Keratinocyte (primary cell): ENCODE data around the gene HPX. TPM values are rescaled to one million over a fixed set of nuclear protein-coding genes. Genes with fewer than 3 reads are reported as not detected.
A peak's percentile ranks its signal among the peaks of the same experiment; 100 is the strongest.

Experiments used
- DNase-seq: peaks from one replicate; pipeline ENCODE4 v3.0.0-alpha.2; 2011; ENCODE audit warnings: low read depth, missing footprints, low spot score
- FAIRE-seq: peaks from 2 replicates; lab custom pipeline; 2011; peaks lifted over from hg19 to GRCh38; lab: Jason Lieb, UNC
- H2AFZ ChIP-seq: 2 replicates; pipeline ENCODE4 v1.6.0; 2012; ENCODE audit warnings: low read length, control low read depth, inconsistent platforms; ENCODE audit not compliant: control insufficient read depth
- H3K27ac ChIP-seq: 2 replicates; pipeline ENCODE4 v1.5.1; 2011; ENCODE audit warnings: low read length; ENCODE audit not compliant: control insufficient read depth, insufficient read depth
- H3K27me3 ChIP-seq: 3 replicates; pipeline ENCODE4 v1.6.0; 2011; ENCODE audit warnings: low read length; ENCODE audit not compliant: control insufficient read depth, insufficient read depth; ENCODE audit errors: extremely low read depth
- H3K36me3 ChIP-seq, 2 experiments: 2 replicates in 1 of 2; 3 replicates in 1 of 2; pipeline ENCODE4 v1.5.1; 2011; ENCODE audit warnings: low read length in 2 of 2, mild to moderate bottlenecking in 1 of 2; ENCODE audit not compliant: control insufficient read depth in 2 of 2, insufficient read depth in 2 of 2; ENCODE audit errors: extremely low read depth in 1 of 2
- H3K4me1 ChIP-seq: 3 replicates; pipeline ENCODE4 v1.5.1; 2011; ENCODE audit warnings: low read length; ENCODE audit not compliant: control insufficient read depth, insufficient read depth; ENCODE audit errors: extremely low read depth
- H3K4me2 ChIP-seq: 3 replicates; pipeline ENCODE4 v1.6.0; 2011; ENCODE audit warnings: low read depth, low read length; ENCODE audit not compliant: control insufficient read depth, insufficient read depth; ENCODE audit errors: extremely low read depth
- H3K4me3 ChIP-seq, 3 experiments: fragments of 200-600 bp in 1 of 3; sonication (generic) in 1 of 3; 2 replicates in 2 of 3; 3 replicates in 1 of 3; pipeline ENCODE4 v1.5.1; 2011 to 2016; ENCODE audit warnings: low read length in 3 of 3, mild to moderate bottlenecking in 3 of 3, control low read depth in 2 of 3, inconsistent platforms in 1 of 3, low read depth in 1 of 3, mixed read lengths in 1 of 3, mixed run types in 1 of 3, moderate library complexity in 1 of 3; ENCODE audit not compliant: control insufficient read depth in 2 of 3, insufficient read depth in 2 of 3; ENCODE audit errors: extremely low read depth in 1 of 3
- H3K79me2 ChIP-seq: 2 replicates; pipeline ENCODE4 v1.6.0; 2012; ENCODE audit warnings: low read length; ENCODE audit not compliant: control insufficient read depth, insufficient read depth
- H3K9ac ChIP-seq: 3 replicates; pipeline ENCODE4 v1.6.0; 2011; ENCODE audit warnings: low read length; ENCODE audit not compliant: control insufficient read depth, insufficient read depth; ENCODE audit errors: extremely low read depth
- H3K9me1 ChIP-seq: 3 replicates; pipeline ENCODE4 v1.6.0; 2011; ENCODE audit warnings: low read length; ENCODE audit not compliant: control insufficient read depth, insufficient read depth; ENCODE audit errors: extremely low read depth
- H3K9me3 ChIP-seq: 2 replicates; pipeline ENCODE4 v1.5.1; 2012; ENCODE audit warnings: low read depth, low read length; ENCODE audit not compliant: control insufficient read depth
- H4K20me1 ChIP-seq: 3 replicates; pipeline ENCODE4 v1.6.0; 2011; ENCODE audit warnings: low read length; ENCODE audit not compliant: control insufficient read depth, insufficient read depth; ENCODE audit errors: extremely low read depth
- EZH2 ChIP-seq: IDR thresholded peaks from one replicate; pipeline ENCODE4 v1.6.1; 2012; ENCODE audit warnings: inconsistent platforms, mild to moderate bottlenecking, low read length, moderate library complexity
- dilution Hi-C: fragments of 300-500 bp; cut with MboI; formaldehyde crosslinking; loops from one replicate; pipeline ENCODE4 v1.7.0; 2020; ENCODE audit warnings: low sequenced_read_pairs; ENCODE audit not compliant: extremely low pct_ligation_motif_present
- polyA plus RNA-seq, 5 experiments: library from polyadenylated mRNA; depleted of rRNA in 3 of 5; stranded (reverse) in 3 of 5; stranded (forward) in 1 of 5; unstranded in 1 of 5; fragments of >200 nt; gene quantifications; 1 replicate in 1 of 5; 2 replicates in 3 of 5; 3 replicates in 1 of 5; pipeline versions ENCODE4 v1.2.1 to v1.2.3, GENCODE V29; 2011 to 2012; ENCODE audit warnings: missing spikeins in 2 of 5, low read depth in 1 of 5, low replicate concordance in 1 of 5
- TF ChIP-seq, protein P1 (sequence below), 3 experiments: IDR thresholded peaks in 1 of 3; conservative IDR thresholded peaks in 1 of 3; optimal IDR thresholded peaks in 1 of 3; 2 replicates in 2 of 3; 3 replicates in 1 of 3; pipeline versions ENCODE3 to v1.5.1; 2011; ENCODE audit warnings: low read length in 3 of 3, mild to moderate bottlenecking in 3 of 3, moderate library complexity in 2 of 3, control low read depth in 1 of 3, inconsistent platforms in 1 of 3; ENCODE audit not compliant: insufficient read depth in 2 of 3; ENCODE audit errors: extremely low read depth in 1 of 3

HPX gene
- polyA plus RNA-seq, 1 donor (not counting 4 experiments of a cell fraction or from before 2014, with no cell fraction given): 0.76 TPM

GRCh38 chr11:6391537-6392134, 49.2 kb downstream of the HPX start:
- dilution Hi-C loops: no loop called here
- Histone ChIP-seq H3K4me2 (no peak overlapping the region), H3K27me3 (no peaks in the 10 kb centered on the region), H3K9ac (no peak overlapping the region), H3K9me1 (no peaks in the 10 kb centered on the region), H2AFZ (no peak overlapping the region), H3K36me3 (no peaks in the 10 kb centered on the region), H3K4me1 (peaks cover 13% of the 10 kb centered on the region), H3K27ac (no peak overlapping the region), H4K20me1 (no peaks in the 10 kb centered on the region), H3K4me3 (no peak overlapping the region), H3K9me3 (no peaks in the 10 kb centered on the region), H3K79me2 (no peaks in the 10 kb centered on the region)
- no peak for DNase-seq
- no peak for TF ChIP-seq EZH2
- TF ChIP-seq, protein P1, sequence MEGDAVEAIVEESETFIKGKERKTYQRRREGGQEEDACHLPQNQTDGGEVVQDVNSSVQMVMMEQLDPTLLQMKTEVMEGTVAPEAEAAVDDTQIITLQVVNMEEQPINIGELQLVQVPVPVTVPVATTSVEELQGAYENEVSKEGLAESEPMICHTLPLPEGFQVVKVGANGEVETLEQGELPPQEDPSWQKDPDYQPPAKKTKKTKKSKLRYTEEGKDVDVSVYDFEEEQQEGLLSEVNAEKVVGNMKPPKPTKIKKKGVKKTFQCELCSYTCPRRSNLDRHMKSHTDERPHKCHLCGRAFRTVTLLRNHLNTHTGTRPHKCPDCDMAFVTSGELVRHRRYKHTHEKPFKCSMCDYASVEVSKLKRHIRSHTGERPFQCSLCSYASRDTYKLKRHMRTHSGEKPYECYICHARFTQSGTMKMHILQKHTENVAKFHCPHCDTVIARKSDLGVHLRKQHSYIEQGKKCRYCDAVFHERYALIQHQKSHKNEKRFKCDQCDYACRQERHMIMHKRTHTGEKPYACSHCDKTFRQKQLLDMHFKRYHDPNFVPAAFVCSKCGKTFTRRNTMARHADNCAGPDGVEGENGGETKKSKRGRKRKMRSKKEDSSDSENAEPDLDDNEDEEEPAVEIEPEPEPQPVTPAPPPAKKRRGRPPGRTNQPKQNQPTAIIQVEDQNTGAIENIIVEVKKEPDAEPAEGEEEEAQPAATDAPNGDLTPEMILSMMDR (optimal IDR thresholded peaks at IDR 0.05 in 1 of 3, IDR thresholded peaks at IDR 0.05 in 1 of 3, conservative IDR thresholded peaks at IDR 0.05 in 1 of 3; ENCODE audit: extremely low read depth in 1 of 3, insufficient read depth in 2 of 3, low read length in 3 of 3): no peak
- FAIRE-seq: no peak

- H3K9me3 ChIP-seq: no peaks in the 10 kb centered on the region
- H3K9me1 ChIP-seq: no peaks in the 10 kb centered on the region
- dilution Hi-C loops: no loop called here
- H3K79me2 ChIP-seq: no peaks in the 10 kb centered on the region
- H3K4me3 ChIP-seq: peak overlapping the region; percentile 60 to 81 (median 68)
- FAIRE-seq (no peak), DNase-seq (no peak)
- H3K4me2 ChIP-seq: peak overlapping the region; percentile 80
- H3K4me1 ChIP-seq: peaks cover 13% of the 10 kb centered on the region
- no peaks in the 10 kb centered on the region for H4K20me1 ChIP-seq
- H3K27ac ChIP-seq: peak overlapping the region; percentile 24
- no peaks in the 10 kb centered on the region for H3K36me3 ChIP-seq
- TF ChIP-seq, protein P1 (optimal IDR thresholded peaks at IDR 0.05 in 1 of 3, IDR thresholded peaks at IDR 0.05 in 1 of 3, conservative IDR thresholded peaks at IDR 0.05 in 1 of 3; ENCODE audit: extremely low read depth in 1 of 3, insufficient read depth in 2 of 3, low read length in 3 of 3): no peak
- no peak for TF ChIP-seq EZH2
- H2AFZ ChIP-seq: peak overlapping the region; percentile 86
- H3K9ac ChIP-seq: peak overlapping the region; percentile 85
- H3K27me3 ChIP-seq: no peaks in the 10 kb centered on the region
Observed at GRCh38 chr11:6390718-6391469, 49.9 kb downstream of the HPX start.
